ENCODE results near the gene PDLIM3. TPM values are rescaled to one million over a fixed set of nuclear protein-coding genes. Genes with fewer than 3 reads are reported as not detected.

Gene PDLIM3
- total and polyA plus RNA-seq, 9 of the 15 experiments (the other 6 are each of a cell fraction or from before 2014, with no cell fraction given), result 0.06 TPM; not detected in 8

GRCh38 chr4:185471235-185472102 lies 63.8 kb downstream of the PDLIM3 start, which contains the start of gene CCDC110 (continued):
- no peak for TF ChIP-seq E2F4 (CRISPR knock-in tag; IDR thresholded peaks at IDR 0.05; ENCODE audit: low read depth)
- TF ChIP-seq STAG1 (CRISPR knock-in tag; IDR thresholded peaks at IDR 0.05; ENCODE audit: borderline replicate concordance), result 0 out of 2 replicates have a peak, but pooled peaks have one; percentile 19
- TF ChIP-seq ATF7 (IDR thresholded peaks at IDR 0.05), result 0 out of 2 replicates have a peak, but pooled peaks have one; percentile 11
- TF ChIP-seq GTF2B (IDR thresholded peaks at IDR 0.05; ENCODE audit: extremely low read depth, insufficient read length), result no peak
- no peak for TF ChIP-seq KLF1 (tag; IDR thresholded peaks at IDR 0.05)
- TF ChIP-seq EP300 (IDR thresholded peaks at IDR 0.05; ENCODE audit: low read length), result no peak
- peak; percentile 3; the same call in 1 of the 2 replicates for TF ChIP-seq BMI1 (IDR thresholded peaks at IDR 0.05; ENCODE audit: low read length)
- no peak for TF ChIP-seq FOSL1 (tag; conservative IDR thresholded peaks at IDR 0.05)
- no peak for TF ChIP-seq ETS2 (tag; IDR thresholded peaks at IDR 0.05; ENCODE audit: borderline replicate concordance, poor library complexity, severe bottlenecking)
- TF ChIP-seq ETS1 (conservative IDR thresholded peaks at IDR 0.05; ENCODE audit: control insufficient read depth, low read depth, low read length), result 0 out of 2 replicates have a peak, but pooled peaks have one; percentile 40
- TF ChIP-seq HDAC1 (IDR thresholded peaks at IDR 0.05), result no peak
- no peak for TF ChIP-seq DACH1 (IDR thresholded peaks at IDR 0.05; ENCODE audit: partially characterized antibody)
- TF ChIP-seq U2AF1 (optimal IDR thresholded peaks at IDR 0.05; ENCODE audit: low read depth, low read length), result no peak
- peak; percentile 29; the same call in 1 of the 2 replicates for TF ChIP-seq MTA3 (IDR thresholded peaks at IDR 0.05; ENCODE audit: borderline replicate concordance)
- peak; percentile 47; the same call in 1 of the 2 replicates for TF ChIP-seq SMC3 (conservative IDR thresholded peaks at IDR 0.05; ENCODE audit: insufficient read depth, low read depth, low read length)
- 0 out of 4 replicates have a peak, but pooled peaks of 1 of the 2 experiments have one; percentile 5 for TF ChIP-seq NONO (IDR thresholded peaks at IDR 0.05; ENCODE audit: low read depth in 2 of 2, low read length in 1 of 2)
- TF ChIP-seq RBM22 (IDR thresholded peaks at IDR 0.05; ENCODE audit: low read depth, low read length, poor library complexity, severe bottlenecking), result no peak
- TF ChIP-seq MTA1 (IDR thresholded peaks at IDR 0.05; ENCODE audit: borderline replicate concordance), result no peak
- no peak for TF ChIP-seq FOXO4 (CRISPR knock-in tag; IDR thresholded peaks at IDR 0.05)
- TF ChIP-seq HDAC8 (tag; IDR thresholded peaks at IDR 0.05), result no peak
- peak; percentile 24 for TF ChIP-seq CCNT2 (IDR thresholded peaks at IDR 0.05; ENCODE audit: borderline replicate concordance, extremely low read depth, insufficient read length, low read depth, low read length)
- no peak for TF ChIP-seq ERF (CRISPR knock-in tag; IDR thresholded peaks at IDR 0.05)
- TF ChIP-seq ZNF695 (CRISPR knock-in tag; IDR thresholded peaks at IDR 0.05), result no peak

All from K562 (cell line).